GM18907 (cell line): ENCODE results near the gene KCTD19.
"Not testable (repeated sequence)": the region's sequence is repeated elsewhere in the genome, so short reads cannot be mapped to it uniquely, and the experiment has no call there.

ENCODE experiments used
- ATAC-seq: cut with Tn5 transposase; IDR thresholded peaks from one replicate; pipeline ENCODE4 v1.9.1; 2021; ENCODE audit warnings: mild to moderate bottlenecking, moderate library complexity; ENCODE audit not compliant: unreplicated experiment

KCTD19 gene

GRCh38 chr16:67326472-67327309, at the start of gene KCTD19, which contains the start of gene LRRC36:
Gene KCTD19, minus strand, starts transcription at chr16:67326741. Its CDS starts 34 bp downstream, at chr16:67326707.
Gene LRRC36, plus strand, starts transcription at chr16:67326815. Its CDS starts 48 bp downstream, at chr16:67326863.
- ATAC-seq = no peak

DNA sequence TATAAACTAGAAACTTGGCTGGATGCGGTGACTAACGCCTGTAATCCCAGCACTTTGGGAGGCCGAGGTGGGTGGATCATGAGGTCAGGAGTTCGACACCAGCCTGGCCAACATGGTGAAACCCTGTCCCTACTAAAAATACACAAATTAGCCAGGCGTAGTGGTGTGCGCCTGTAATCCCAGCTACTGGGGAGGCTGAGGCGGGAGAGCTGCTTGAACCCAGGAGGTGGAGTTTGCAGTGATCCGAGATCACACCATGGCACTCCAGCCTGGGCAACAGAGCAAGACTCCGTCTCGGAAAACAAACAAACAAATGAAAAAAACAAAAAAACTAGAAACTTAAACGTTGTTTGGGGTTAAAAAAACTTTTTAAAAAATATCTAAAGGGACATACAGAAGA, 49.5 kb upstream of the KCTD19 start:
- not testable (repeated sequence) for ATAC-seq

DNA sequence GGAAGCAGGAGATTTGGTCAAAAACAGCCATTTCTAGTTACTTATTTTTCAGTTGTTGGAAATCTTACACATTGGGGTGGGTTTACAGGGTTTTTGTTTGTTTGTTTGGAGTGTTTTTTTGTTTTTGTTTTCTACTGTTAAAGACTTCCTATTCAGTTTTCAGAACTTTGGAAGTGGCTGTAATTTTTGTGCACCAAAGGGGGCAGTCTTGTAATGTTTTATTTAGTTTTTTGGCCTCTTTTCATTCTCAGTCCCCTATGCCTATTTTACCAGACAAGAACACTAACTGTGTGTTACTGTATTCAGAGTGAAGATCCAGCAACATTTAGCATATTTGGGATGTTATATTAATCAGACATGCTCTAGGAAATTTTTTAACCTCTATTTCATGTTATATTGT, 46.1 kb upstream of the KCTD19 start:
- ATAC-seq = no peak

DNA sequence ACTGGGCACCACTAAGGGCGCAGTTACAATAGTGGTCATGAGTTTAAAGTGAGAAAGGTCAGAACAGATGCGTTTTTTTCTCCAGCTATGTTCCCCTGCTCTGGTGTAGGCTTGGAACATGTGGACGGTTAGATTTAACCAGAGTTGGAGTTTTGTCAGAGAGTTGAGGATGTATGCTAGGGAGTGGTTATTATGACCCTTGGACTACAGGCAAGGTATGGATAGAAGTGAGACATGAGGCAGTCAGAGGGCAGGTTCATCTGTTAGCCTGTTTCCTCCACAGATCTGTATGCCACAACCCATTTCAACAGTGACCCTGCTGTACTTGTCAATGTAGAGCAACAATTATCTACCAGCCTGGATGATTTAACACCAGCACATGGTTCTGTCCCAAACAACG, 44.1 kb upstream of the KCTD19 start:
- ATAC-seq = no peak

DNA sequence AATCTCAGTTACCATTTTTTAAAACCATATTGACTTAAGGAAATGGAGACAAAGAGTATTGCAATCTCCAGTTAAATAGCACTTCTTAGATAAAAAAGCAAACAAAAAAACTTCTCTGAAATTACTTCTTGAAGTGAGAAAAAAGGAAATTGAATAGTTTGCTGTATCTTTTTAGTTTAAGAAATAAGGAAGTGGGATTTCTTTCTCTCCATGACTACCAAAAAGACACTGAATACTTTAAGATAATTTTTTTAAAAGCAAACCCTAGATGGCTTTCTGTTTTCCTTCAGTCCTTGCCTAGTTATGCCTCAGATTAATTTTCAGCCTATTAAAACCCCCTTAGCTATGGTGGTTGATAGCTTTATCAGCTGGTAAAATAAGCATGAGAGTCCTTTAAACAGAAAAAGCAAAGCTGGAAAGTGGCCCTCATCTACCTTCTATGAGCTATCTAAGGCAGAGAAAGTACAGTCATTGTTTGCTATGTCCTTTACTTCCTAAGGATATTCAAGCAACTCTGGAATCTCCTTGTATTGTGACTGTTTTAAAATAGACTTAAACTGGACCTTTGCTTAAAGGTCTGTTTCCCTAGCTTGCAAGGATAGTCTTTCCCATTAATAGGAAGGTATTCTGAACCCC, 38.2 kb upstream of the KCTD19 start:
- no peak for ATAC-seq

GRCh38 chr16:67361038-67361437, 34.5 kb upstream of the KCTD19 start:
- no peak for ATAC-seq

GRCh38 chr16:67359540-67360269, 33.2 kb upstream of the KCTD19 start:
- not testable (repeated sequence) for ATAC-seq

DNA sequence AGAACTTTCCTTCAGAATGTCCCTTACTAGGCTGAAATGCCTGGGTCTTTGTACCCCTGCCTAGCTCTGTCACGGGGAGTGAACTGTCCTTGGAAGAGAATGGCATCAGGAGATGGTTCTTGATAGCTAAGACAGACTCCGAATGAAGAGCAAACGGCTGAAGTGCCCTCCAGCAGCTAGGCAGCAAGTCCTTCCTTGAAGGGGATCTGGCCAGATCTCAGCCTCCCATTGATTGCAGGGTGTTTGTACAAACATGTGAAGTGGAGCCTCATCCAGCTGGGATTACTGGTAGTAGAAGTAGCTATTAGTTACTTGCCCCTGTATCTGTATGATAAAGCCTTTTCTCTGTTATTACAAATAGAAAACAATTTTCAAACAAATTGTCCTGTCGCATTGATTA, 31.0 kb upstream of the KCTD19 start:
- no peak for ATAC-seq

DNA sequence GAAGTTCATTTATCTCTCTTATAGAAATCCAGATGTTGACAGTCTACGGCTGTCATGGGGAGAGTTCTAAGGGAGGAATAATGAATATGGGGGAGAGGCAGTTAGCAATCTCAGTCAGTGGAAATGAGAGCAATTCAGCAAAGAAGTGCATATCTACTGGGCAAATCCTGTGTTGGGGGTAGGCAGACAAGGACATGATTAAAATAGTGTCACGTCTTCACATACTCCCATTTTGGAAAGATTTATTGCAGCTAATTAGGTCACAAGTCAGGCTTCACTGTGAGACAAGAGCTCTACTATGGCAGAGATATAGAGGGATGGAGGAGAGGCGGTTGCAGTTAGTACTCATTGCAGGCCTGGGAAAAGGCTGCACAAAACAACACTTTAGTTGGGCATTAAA, 29.9 kb upstream of the KCTD19 start:
- no peak for ATAC-seq

GRCh38 chr16:67352463-67352862, 25.9 kb upstream of the KCTD19 start:
- ATAC-seq = not testable (repeated sequence)

DNA sequence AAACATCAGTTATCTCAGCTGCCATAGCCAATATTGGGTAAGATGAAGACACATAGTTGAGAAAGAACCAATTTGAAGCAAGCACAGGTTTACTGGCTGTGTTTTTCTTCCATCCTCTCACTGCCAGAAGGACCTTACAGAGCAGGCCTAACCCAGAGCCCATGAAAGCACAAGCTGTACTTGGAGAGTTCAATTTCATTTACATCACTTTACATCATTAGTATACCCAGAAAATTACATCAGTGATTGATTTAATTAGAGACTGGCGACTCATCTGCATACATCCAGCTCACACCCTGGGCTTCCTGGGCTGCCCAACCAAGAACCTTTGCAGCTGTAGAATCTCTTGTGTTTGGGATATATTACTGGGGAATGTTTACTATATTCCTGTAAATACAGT, 23.8 kb upstream of the KCTD19 start:
- ATAC-seq = no peak

GRCh38 chr16:67349172-67349571, 22.6 kb upstream of the KCTD19 start:
- no peak for ATAC-seq

GRCh38 chr16:67346341-67346740, 19.8 kb upstream of the KCTD19 start:
- no peak for ATAC-seq

DNA sequence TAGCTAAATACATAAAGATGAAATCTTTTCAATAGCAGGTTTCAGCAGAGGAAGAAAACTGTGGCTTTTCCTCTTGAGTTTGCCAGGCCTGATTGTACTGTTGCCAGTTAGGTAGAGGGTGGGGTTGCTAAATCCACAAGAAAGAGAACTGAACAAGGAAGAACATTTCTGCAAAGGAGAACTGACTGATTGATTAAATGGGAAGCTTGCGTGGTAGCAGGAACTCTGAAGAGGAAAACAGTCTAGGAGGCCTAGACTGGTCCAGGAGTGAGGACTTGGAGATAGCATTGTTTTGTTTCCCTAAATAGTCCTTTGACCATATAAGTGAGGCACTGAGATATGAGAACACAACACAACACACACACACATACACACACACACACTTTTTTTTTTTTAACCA, 18.9 kb upstream of the KCTD19 start:
- ATAC-seq = no peak

GRCh38 chr16:67342616-67343015, 16.1 kb upstream of the KCTD19 start:
- no peak for ATAC-seq

- ATAC-seq = no peak
Measured at GRCh38 chr16:67341250-67341649, 14.7 kb upstream of the KCTD19 start.

DNA sequence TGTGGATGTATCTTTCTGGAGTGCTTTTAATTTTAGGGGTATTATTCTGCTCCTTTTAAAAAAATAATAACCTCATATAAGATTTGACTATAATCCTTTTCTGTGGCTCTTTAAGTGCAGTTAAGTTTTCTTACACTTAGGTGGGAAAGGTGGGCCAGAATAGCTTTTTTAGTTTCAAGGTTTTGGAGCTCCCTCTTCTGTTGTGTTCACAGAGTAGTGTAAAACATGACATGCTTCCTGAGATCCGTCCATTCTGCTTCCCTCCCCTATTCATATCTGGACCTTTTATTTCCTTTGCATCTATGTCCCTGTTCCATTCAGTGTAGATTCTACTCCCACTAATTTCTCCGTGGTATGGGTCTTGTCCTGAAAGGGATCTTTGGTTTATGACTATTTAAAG, 12.9 kb upstream of the KCTD19 start:
- ATAC-seq = no peak

DNA sequence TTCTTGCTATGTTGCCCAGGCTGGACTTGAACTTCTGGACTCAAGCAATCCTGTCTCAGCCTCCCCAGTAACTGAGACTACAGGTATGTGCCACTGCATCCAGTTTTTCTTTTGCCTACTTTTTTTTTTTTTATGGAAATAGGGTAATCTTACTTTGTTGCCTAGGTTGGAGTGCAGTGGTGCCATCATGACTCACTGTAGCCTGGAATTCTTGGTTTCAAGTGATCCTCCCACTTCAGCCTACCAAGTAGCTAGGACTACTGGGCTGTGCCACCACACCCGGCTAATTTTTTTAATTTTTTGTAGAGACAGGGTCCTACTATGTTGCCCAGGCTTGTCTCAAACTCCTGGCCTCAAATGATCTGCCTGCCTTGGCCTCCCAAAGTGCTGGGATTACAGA, 10.1 kb upstream of the KCTD19 start:
- no peak for ATAC-seq

GRCh38 chr16:67336116-67336515, 9.6 kb upstream of the KCTD19 start:
- ATAC-seq = no peak

GRCh38 chr16:67333315-67333714, 6.8 kb upstream of the KCTD19 start:
- ATAC-seq = no peak

DNA sequence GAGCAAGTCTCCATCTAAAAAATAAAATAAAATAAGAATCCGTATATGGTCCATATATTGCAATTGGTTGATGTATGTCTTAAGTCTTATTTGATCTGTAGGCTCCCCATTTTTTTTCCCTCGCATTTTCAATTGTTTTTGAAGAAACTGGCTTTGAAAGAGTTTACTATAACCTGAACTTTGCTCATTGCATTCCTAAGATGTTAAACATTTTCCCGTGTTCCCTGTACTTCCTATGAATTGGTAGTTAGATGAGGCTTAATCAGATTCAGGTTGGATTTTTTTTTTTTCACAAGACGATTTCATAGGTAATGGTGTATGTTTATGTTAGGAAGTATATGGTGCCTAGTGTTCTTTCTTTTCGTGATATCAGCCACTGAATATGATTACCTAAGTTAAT, 3.4 kb upstream of the KCTD19 start:
- ATAC-seq = no peak

GRCh38 chr16:67327743-67328142, 1.2 kb upstream of the KCTD19 start:
- ATAC-seq = no peak
